ENCODE data around the gene PICK1.

DNA sequence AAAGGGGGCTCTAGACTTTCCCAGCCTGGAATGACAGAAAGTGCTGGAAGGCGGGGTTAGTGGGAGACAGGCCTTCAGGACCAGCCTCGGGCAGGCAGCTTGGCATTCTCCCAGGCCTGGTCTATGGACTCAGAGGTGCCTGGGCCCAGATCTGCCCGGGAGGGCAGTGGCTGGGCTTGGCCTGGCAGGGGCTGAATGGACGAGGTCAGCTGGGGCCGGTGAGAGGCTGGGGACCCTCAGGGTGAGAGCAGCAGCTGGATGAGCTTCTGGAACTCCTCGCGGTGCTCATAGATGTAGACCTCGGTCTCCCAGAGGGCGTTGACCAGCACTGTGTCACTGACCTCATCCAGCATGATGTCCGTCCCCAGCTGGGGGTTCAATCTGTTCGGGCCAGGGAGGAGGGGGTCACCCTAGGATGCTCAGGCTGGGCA, 54.7 kb downstream of the PICK1 start:
- TF ChIP-seq, protein P1, sequence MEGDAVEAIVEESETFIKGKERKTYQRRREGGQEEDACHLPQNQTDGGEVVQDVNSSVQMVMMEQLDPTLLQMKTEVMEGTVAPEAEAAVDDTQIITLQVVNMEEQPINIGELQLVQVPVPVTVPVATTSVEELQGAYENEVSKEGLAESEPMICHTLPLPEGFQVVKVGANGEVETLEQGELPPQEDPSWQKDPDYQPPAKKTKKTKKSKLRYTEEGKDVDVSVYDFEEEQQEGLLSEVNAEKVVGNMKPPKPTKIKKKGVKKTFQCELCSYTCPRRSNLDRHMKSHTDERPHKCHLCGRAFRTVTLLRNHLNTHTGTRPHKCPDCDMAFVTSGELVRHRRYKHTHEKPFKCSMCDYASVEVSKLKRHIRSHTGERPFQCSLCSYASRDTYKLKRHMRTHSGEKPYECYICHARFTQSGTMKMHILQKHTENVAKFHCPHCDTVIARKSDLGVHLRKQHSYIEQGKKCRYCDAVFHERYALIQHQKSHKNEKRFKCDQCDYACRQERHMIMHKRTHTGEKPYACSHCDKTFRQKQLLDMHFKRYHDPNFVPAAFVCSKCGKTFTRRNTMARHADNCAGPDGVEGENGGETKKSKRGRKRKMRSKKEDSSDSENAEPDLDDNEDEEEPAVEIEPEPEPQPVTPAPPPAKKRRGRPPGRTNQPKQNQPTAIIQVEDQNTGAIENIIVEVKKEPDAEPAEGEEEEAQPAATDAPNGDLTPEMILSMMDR (IDR thresholded peaks at IDR 0.05): no peak
- no peak for TF ChIP-seq ZFX (IDR thresholded peaks at IDR 0.05; ENCODE audit: borderline replicate concordance)

All from 22Rv1 (cell line).